ENCODE measurements around the gene RFX3.

RFX3 gene

DNA sequence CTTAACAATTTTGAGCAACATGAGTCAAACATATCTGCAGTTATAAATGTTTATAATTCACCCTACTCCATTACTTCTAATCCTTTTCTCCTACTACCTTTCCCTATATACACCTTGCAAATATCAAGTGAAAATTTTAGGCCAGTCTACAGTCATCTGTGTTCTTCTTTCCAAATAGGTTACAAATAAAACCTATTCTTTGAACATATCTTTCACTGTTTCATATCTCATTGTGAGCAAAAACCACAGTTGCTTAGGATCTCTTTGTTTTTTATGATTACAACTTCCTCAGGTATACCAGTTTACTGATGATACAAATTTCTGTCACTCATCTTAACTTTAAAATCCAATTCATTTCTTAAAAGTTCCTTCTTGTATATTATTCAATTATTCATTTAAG, 34.4 kb downstream of the RFX3 start:
- H3K27me3 ChIP-seq: no peaks in the 10 kb centered on the region
- TF ChIP-seq, protein P1, sequence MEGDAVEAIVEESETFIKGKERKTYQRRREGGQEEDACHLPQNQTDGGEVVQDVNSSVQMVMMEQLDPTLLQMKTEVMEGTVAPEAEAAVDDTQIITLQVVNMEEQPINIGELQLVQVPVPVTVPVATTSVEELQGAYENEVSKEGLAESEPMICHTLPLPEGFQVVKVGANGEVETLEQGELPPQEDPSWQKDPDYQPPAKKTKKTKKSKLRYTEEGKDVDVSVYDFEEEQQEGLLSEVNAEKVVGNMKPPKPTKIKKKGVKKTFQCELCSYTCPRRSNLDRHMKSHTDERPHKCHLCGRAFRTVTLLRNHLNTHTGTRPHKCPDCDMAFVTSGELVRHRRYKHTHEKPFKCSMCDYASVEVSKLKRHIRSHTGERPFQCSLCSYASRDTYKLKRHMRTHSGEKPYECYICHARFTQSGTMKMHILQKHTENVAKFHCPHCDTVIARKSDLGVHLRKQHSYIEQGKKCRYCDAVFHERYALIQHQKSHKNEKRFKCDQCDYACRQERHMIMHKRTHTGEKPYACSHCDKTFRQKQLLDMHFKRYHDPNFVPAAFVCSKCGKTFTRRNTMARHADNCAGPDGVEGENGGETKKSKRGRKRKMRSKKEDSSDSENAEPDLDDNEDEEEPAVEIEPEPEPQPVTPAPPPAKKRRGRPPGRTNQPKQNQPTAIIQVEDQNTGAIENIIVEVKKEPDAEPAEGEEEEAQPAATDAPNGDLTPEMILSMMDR (IDR thresholded peaks at IDR 0.05): no peak
- peaks cover 0 to 3% (median 0%) of the 10 kb centered on the region in 4 donors for H3K4me1 ChIP-seq
- no peak for DNase-seq
- no peak overlapping the region for H3K4me3 ChIP-seq
- intact Hi-C loops (cut with DNase I; ENCODE audit: low total_unique reads): no loop called here
- H3K36me3 ChIP-seq: no peaks in the 10 kb centered on the region
- H3K9me3 ChIP-seq: no peaks in the 10 kb centered on the region
- H3K27ac ChIP-seq: no peak overlapping the region

- Histone ChIP-seq H3K36me3 (no peaks in the 10 kb centered on the region), H3K27ac (no peak overlapping the region), H3K4me1 (no peaks in the 10 kb centered on the region), H3K4me3 (no peak overlapping the region), H3K9me3 (no peaks in the 10 kb centered on the region), H3K27me3 (no peaks in the 10 kb centered on the region)
- DNase-seq: no peak
- TF ChIP-seq, protein P1 (IDR thresholded peaks at IDR 0.05): no peak
- intact Hi-C loops (cut with DNase I; ENCODE audit: low total_unique reads): no loop called here
Measured at GRCh38 chr9:3490957-3491356, 34.8 kb downstream of the RFX3 start.

DNA sequence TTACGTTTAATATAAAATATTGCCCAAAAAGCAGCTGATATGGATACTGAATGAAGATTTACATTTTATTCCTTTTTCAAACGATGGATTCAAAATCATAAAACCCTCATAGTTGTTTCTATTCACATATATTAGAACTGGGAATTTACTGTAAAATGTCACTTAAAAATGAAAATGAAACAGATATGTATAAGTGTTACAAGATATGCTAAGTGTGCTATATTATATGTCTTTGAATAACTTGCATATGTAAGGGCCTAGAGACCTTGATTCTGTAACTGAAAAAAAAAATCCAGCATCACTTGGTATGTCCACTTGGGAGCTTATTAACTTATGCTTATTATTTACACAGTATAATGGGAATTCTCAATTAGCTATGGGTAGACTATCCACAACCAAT, 43.2 kb downstream of the RFX3 start:
- H3K27me3 ChIP-seq: no peaks in the 10 kb centered on the region
- intact Hi-C loops (cut with DNase I; ENCODE audit: low total_unique reads): no loop called here
- DNase-seq: no peak
- H3K4me1 ChIP-seq: no peaks in the 10 kb centered on the region
- peaks cover 5 to 8% (median 7%) of the 10 kb centered on the region in 3 donors for H3K36me3 ChIP-seq
- H3K9me3 ChIP-seq: peaks cover 0 to 4% (median 0%) of the 10 kb centered on the region in 3 donors
- no peak overlapping the region for H3K4me3 ChIP-seq
- TF ChIP-seq, protein P1 (IDR thresholded peaks at IDR 0.05): no peak
- H3K27ac ChIP-seq: no peak overlapping the region

- intact Hi-C loops (cut with DNase I; ENCODE audit: low total_unique reads): no loop called here
- no peak overlapping the region for H3K27ac ChIP-seq
- peaks cover 0 to 4% (median 0%) of the 10 kb centered on the region in 3 donors for H3K9me3 ChIP-seq
- peaks cover 5 to 8% (median 7%) of the 10 kb centered on the region in 3 donors for H3K36me3 ChIP-seq
- H3K4me1 ChIP-seq: no peaks in the 10 kb centered on the region
- TF ChIP-seq, protein P1 (IDR thresholded peaks at IDR 0.05): no peak
- no peak overlapping the region for H3K4me3 ChIP-seq
- DNase-seq: no peak
- H3K27me3 ChIP-seq: no peaks in the 10 kb centered on the region
Measured at GRCh38 chr9:3480353-3480655, 45.5 kb downstream of the RFX3 start.

DNA sequence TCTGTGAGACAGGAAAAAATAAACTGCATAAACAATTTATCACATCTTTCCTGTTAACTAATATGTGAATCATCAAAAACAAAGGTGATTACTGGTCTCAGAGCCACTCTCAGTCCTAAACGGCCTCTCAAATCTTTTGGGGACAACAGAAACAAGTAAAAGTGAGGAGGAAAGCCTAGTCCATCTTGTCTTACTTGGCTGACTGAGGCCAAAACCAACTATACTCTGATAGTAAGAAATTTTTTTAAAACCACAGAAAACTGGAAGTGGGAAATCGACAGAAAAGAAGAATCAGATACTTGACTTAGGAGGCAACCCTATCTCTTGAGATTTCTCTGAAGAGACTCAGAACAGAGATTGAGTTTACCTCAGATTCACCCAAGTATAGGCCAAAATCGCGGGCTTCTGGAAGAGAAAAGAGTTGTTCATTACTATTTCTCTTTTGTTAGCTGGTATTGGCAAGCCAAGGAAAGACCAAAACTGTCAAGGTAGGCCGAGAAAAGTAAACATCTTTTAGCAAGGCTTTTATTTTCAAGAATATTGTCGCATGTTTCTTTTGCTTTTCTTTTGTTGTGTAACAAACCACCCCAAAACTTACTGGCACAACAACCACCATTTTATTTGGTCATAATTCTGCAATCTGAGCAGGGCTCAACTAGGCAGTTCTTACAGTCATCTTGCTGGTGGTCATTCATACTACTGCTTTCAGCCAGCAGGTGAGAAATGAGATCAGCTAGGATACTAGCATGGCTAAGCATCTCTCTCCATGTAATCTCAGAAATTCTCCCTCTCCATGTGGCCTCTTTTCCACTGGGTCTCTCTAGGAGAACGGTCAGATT, 46.1 kb downstream of the RFX3 start:
- H3K27me3 ChIP-seq: no peaks in the 10 kb centered on the region
- H3K27ac ChIP-seq: no peak overlapping the region
- intact Hi-C loops (cut with DNase I; ENCODE audit: low total_unique reads): no loop called here
- no peaks in the 10 kb centered on the region for H3K4me1 ChIP-seq
- H3K4me3 ChIP-seq: no peak overlapping the region
- H3K9me3 ChIP-seq: peaks cover 0 to 4% (median 0%) of the 10 kb centered on the region in 3 donors
- peaks cover 4 to 5% (median 5%) of the 10 kb centered on the region in 3 donors for H3K36me3 ChIP-seq
- no peak for DNase-seq
- TF ChIP-seq, protein P1 (IDR thresholded peaks at IDR 0.05): no peak
